ENCODE measurements around the gene NDUFC2.
"Not testable (repeated sequence)": the region's sequence is repeated elsewhere in the genome, so short reads cannot be mapped to it uniquely, and the experiment has no call there.

NDUFC2 gene

GRCh38 chr11:78056093-78056492 lies 23.6 kb downstream of the NDUFC2 start:
- DNase-seq: no peak

- no peak for DNase-seq
Measured at GRCh38 chr11:78054971-78055370, 24.7 kb downstream of the NDUFC2 start.

- no peak for DNase-seq
Measured at GRCh38 chr11:78050964-78051831, 28.5 kb downstream of the NDUFC2 start.

DNA sequence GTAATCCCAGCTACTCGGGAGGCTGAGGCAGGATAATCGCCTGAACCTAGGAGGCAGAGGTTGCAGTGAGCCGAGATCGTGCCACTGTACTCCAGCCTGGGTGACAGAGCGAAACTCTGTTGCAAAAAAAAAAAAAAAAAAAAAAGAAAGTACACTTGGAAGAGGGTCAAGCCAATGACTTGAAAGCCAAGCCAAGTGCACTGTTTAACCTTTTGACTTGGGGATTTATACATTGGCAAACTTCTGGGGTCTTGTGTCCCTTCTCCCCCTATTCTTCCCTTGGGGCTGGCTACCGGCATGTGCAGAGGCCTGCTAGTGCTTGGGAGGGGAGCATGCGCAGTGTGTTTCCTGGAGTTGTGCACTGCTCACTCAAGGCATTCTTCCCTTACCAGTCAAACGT lies 30.3 kb downstream of the NDUFC2 start:
- DNase-seq: no peak

DNA sequence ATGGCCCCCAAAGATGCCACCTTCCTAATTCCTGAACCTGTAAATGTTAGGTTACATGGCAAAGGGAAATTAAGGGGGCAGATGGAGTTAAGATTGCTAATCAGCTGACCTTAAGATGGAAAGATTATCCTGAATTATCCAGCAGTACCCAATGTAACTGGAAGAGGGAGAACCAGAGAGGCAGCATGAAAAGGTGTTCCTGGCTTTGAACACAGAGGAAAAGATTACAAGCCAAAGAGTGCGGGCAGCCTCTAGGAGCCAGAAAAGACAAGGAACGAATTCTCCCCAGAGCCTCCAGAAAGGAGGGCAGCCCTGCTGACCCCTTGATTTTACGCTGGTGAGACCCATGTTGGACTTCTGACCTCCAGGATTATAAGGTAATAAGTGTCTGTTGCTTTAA lies 31.1 kb downstream of the NDUFC2 start:
- no peak for DNase-seq

GRCh38 chr11:78046486-78046854 lies 33.2 kb downstream of the NDUFC2 start:
- DNase-seq: no peak

GRCh38 chr11:78045851-78046485 lies 33.7 kb downstream of the NDUFC2 start:
- peak; percentile 83 for DNase-seq

DNA sequence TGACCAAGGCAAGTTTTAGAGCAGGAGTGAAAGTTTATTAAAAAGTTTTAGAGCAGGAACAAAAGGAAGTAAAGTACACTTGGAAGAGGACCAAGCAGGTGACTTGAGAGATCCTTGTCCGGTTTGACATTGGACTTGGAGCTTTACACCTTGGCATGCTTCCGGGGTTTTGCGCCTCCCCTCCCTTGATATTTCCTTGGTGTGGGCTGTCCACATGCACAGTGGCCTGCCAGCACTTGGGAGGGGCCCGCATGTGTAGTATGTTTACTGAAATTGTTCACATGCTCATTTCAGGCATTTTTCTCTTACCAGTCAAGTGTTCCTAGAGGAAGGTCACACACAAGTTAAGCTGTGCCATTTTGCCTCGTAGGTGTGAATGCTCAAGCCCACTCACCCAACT lies 35.0 kb downstream of the NDUFC2 start:
- DNase-seq: no peak

DNA sequence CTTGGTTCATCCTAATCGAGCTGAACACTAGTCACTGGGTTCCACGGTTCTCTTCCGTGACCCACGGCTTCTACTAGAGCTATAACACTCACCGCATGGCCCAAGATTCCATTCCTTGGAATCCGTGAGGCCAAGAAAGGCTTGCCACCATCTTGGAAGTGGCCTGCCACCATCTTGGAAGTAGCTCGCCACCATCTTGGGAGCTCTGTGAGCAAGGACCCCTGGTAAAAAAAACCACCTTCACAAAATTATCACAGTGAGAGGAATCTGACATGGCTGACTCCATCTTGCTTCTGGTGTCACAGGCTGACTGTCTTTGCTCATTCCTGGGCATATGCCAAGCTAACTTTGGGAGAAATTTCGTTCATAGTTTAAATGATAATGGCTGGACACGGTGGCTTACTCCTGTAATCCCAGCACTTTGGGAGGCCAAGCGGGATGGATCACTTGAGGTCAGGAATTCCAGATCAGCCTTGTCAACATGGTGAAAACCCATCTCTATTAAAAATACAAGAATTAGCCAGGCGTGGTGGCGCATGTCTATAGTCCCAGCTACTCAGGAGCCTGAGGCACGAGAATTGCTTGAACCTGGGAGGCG lies 37.7 kb downstream of the NDUFC2 start:
- no peak for DNase-seq

DNA sequence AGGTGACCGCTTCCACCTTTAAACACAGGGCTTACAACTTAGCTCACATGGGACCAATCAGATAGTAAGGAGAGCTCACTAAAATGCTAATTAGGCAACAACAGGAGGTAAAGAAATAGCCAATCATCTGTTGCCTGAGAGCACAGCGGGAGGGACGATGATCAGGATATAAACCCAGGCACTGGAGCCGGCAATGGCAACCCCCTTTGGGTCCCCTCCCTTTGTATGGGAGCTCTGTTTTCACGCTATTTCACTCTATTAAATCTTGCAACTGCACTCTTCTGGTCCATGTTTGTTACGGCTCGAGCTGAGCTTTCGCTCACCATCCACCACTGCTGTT lies 38.3 kb downstream of the NDUFC2 start:
- not testable (repeated sequence) for DNase-seq

DNA sequence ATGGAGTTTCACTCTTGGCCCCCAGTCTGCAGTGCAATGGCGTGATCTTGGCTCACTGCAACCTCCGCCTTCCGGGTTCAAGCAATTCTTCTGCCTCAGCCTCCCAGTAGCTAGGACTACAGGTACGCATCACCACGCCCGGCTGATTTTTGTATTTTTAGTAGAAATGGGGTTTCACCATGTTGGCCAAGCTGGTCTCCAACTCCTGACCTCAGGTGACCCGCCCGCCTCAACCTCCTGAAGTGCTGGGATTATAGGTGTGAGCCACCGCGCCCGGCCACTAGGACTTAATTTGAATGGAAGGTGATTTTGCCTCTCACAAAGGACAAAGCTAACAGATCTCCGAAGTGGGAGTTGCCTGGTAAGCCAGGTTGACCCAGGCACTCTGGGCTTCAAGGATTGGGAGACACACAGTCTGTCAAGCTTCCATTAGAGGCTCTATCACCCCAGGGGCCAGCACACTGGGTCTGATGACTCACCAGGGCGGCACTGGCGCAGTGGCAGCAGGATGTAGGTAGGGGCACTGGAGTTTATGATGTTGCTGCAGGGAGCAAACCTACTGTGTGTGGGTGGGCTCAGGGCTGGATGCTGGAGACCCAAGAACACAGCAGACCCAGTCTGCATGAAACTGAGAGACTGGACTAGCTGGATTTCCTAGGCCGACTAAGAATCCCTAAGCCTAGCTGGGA lies 38.8 kb downstream of the NDUFC2 start:
- no peak for DNase-seq

DNA sequence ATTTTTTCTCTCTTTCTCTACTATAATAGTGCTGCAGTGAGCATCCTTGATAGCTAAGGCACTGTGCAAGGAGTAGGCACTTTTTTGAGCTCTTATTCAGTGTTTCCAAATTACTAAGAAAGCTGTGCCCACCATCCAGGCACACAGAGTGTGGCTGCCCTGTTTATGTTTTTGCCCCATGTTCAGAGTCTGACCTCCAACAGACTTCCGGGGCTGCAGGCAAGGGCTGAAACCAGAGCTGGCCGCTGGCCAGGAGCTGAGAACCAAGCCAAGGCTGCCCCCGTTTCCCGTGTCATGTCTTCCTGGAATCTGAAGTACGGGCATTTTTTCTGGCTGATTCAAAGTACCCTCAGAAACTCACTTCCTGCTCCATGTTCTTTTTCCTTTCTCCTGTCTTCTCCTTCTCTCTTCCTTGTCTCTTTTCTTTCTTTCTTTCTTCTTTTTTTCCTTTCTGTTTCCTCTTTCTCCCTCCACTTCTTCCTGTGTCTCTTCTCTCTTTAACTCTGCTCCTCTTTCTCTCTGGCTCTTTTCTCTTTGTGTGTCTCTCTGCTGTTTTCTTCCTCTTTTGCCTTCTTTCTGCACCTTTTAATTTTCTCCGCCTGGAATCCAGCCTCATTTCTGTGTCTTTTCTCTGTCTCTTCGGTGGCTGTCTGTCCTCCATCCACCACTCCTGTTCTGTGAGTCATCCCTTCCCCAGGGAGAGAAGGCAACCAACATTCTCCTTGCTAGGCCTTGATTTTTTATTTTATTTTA lies 39.6 kb downstream of the NDUFC2 start:
- DNase-seq: peak; percentile 57

- no peak for DNase-seq
Measured at GRCh38 chr11:78039391-78039918, 40.2 kb downstream of the NDUFC2 start.

DNA sequence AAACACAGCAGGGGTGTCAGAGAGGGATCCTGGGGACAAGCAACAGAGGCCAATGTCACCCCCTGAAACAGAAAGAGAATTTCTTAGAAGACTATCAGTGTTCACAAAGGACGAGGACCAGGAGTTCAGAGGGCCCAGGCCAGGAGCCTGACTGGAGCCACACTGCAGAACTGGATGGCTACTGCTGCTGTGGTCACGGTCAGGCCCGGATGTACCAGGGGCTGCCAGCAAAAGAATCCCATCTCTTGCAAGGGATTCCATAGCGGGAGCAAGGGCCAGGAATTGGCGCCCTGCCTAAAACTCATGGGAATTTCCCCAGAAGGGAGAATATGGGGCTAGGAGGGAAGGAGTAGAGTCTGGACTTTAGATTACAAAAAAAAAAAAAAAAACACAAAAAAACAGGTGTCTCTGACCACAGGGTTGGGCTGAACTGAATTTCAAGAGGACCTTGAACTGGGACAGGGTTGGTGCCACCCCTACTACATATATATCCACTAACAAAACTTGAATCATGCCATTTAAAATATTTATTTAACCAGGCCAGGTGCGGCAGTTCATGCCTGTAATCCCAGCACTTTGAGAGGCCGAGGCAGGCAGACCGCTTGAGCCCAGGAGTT lies 40.9 kb downstream of the NDUFC2 start:
- DNase-seq: no peak

DNA sequence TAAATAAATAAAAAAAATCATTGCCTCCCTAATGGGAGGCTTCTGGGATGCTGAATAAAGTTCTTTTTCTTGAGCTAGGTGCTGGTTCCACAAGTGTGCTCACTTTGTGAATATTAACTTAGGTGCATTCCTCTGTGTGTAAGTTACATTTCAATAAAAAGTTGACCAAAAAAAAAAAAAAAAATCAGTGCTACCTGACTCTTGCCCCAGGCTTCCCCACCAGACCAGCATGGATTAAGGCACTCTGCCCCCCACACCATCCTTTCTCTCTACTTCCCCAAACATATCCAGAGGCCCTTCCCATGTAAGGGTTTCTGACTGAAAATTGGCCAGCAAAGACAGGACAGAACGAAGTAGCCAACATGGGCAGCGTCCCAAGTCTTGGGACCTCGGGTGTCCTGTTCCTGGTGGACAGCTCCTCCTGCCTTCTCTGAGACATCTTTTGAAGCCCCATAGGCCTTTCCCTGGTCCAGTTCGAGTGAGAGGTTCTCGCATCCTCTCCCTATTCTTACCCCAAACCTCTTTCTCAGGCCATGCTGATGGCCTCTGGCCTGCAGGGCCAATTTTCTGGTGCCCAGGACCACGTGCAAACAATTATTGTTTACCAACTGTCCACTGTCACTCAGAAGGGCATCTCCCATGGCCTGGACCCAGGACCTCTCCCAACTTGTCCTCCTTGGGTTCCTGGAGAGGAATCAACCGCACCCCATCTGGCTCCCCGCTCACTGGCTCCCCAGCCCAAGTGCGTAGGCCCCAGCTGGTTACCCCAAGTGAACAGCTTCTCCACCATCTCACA lies 41.6 kb downstream of the NDUFC2 start:
- no peak for DNase-seq

- no peak for DNase-seq
Measured at GRCh38 chr11:78037056-78037455, 42.6 kb downstream of the NDUFC2 start.

DNA sequence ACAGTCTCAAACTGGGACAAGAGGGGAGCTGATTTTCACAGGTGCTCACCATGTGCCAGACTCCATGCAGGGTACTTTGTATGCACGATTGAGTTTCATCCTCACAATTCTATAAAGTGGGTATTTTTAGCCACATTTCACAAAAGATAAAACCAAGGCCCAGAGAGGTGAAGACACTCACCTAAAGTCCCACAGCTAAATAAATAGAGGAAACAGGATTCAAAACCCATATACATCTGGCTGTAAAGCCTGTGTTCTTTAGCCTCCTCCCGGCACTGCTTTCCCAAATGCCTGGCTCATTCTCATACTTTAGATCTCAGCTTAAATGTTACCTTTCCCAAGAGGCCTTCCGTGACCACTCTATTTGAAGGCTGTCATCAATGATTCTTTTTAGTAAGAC lies 43.3 kb downstream of the NDUFC2 start:
- DNase-seq: no peak

DNA sequence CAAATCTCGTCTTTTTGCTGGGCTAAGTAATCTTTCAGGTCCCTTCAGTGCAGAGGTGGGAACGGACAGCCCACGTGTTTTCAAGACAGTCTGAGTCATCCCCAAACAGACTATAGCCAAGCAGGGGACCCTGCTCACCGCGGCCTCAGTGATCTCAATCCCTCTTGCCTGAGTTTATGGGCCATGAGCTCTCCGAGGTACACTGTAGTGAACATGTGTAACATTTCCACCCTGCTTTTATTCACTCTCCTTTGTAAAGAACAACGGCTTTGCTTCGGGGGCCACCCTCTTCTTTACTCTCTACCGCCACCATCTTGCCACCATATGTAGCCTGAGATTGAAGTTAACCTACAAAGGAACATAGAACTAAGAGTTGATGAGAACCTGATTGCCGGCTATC lies 45.0 kb downstream of the NDUFC2 start:
- no peak for DNase-seq

DNA sequence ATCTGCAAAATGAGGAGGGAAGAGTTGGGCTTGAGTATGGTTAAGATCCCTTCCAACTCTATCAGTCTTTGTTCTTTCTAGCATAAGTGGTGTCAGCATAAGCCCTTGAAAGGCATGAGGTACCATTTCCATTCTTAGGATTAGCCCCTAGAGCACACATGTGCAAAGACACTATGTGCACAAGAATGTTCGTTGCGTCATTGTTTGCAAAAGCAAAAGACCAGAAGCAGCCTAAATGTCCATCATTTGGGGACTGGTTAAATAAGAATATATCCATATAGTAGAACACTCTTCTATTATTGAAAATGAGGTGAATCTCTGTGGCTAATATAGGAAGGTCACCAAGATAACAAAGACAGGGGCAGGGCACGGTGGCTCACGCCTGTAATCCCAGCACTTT lies 46.6 kb downstream of the NDUFC2 start:
- no peak for DNase-seq

DNA sequence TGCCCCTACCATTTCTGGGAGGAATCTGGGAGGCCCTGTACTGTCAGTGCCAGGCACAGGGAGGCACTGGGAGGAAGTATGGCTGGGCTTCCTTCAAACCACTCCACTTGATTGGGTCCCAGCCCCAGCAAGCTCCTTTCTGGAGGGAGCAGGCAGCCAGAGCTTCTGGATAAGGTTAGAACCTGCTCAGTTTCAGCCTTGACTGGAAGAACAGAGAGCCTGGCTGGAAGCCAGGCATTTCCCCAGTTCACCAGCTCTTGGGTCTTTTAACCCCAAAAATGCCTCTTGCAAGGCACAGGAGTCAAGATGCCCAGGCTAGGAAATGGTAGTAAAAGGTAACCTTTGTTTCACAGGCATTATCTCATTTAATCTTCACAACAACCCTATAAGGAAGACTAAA lies 47.6 kb downstream of the NDUFC2 start:
- DNase-seq: no peak

GRCh38 chr11:78031629-78032028 lies 48.0 kb downstream of the NDUFC2 start:
- DNase-seq: no peak

All from right kidney (tissue), 1 donor.